ENCODE measurements around the gene RBM5. TPM values are rescaled to one million over a fixed set of nuclear protein-coding genes. Genes with fewer than 3 reads are reported as not detected.

RBM5 gene
- total RNA-seq, 2 experiments from 2014 or later = 118 to 131 TPM

DNA sequence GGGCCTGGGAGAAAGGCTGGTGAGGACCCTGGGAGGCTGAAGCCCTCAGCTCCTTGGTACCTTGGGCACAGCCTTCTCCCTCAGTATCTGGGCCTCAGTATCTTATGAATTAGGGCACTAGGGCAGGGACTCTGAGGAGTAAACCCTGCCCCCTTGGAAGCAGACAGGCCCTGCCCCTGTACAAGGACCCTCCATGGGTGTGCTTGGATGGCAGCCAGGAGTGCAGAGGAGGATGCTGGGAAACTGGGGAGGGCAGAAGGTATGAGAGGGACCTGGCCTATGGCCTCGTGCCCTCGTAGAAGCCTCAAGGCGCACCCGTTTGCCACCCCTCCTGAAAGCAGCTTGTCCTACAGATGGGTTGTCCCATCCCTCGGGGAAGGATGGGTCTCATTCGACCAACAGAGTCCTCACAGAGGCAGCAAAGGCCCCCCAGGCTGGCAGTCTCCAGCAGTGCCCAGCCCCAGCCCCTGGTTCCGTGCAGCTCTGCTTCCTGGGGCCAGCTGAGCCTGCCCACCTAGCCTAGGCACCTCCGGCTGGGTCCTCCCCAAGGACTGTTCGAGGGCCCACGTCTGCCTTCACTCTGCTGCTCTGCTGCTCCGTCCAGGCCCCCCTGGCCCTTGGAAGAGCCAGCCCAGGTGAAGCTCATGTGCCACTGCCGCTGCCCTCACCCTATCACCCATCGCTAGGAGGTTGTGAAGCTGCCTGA, 51.2 kb downstream of the RBM5 start:
- no peak for ATAC-seq
- CTCF ChIA-PET = interaction anchor here (0.6 to 1.0 kb wide), 3 partner anchors 19 to 165 kb away, joined by 3 to 4 read pairs (median 4); no protein-coding TSS in a partner anchor
- POLR2A ChIA-PET = no interaction called here
- Mint-ChIP-seq H3K27ac (no peak overlapping the region), H3K36me3 (ENCODE audit: low read depth) (no peaks in the 10 kb centered on the region), H3K9me3 (ENCODE audit: low read depth) (no peaks in the 10 kb centered on the region), H3K4me1 (peaks cover 11% of the 10 kb centered on the region), H3K4me3 (no peak overlapping the region), H3K27me3 (no peaks in the 10 kb centered on the region)
- intact Hi-C loops (cut with DNase I, micrococcal nuclease) = no loop called here
- no peak for DNase-seq

DNA sequence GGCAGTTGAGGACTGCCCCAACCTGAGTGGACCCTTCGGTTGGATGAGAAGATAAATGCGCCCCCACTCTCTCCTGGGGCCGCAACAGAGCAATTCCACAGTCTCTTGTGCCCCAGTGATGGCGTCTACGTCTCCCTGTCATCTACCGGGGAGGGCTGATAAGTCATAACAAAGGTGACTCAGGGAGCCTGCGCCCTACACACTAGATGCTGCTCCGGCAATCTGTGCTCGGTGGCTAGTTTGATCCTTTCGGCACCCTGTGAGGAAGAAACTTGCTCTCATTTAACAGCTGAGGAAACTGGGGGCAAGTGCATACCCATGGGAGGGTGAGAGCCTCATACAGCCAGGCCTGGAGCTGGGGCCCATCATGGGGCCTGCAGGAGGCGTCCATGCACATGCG, 52.3 kb downstream of the RBM5 start:
- H3K4me3 Mint-ChIP-seq = no peak overlapping the region
- intact Hi-C loops (cut with DNase I, micrococcal nuclease) = no loop called here

DNA sequence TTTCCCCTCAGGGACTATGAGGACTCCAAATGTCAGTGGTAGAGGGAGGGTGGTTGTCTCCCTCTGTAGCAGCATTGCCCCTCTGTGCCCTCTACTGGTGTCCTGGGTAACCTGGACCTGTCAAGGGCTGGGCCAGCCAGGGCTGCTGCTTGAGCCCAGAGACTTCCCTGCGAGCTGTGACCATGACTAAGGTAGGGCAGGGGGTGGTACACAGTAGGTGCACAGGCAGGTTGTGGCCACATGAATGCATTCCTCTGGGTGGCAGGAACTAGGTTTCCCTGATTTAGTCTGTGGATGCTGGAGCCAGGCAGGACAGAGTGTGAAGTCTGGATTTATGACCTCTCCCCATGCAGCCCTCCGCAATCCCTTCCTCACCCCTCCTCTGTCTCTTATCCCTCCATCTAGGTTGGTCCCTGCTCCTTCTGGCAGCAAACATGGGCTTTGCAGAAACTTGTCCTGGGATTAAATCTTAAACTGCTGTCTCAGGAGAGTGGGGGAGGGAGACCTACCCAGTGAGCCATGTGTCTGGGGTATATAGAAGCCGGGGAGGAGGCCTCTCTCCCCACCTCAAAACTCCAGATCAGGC, 57.7 kb downstream of the RBM5 start:
- ATAC-seq = no peak
- H3K4me3 Mint-ChIP-seq = no peak overlapping the region
- no peaks in the 10 kb centered on the region for H3K4me1 Mint-ChIP-seq
- ChIA-PET CTCF (no interaction called here), POLR2A (no interaction called here)
- H3K36me3 Mint-ChIP-seq (ENCODE audit: low read depth) = no peaks in the 10 kb centered on the region
- H3K9me3 Mint-ChIP-seq (ENCODE audit: low read depth) = no peaks in the 10 kb centered on the region
- H3K27ac Mint-ChIP-seq = no peak overlapping the region
- intact Hi-C loops (cut with DNase I, micrococcal nuclease) = no loop called here
- H3K27me3 Mint-ChIP-seq = no peaks in the 10 kb centered on the region
- DNase-seq = no peak

More for the DNA sequence above, 52.3 kb downstream of the RBM5 start:
- Mint-ChIP-seq H3K9me3 (ENCODE audit: low read depth) (no peaks in the 10 kb centered on the region), H3K36me3 (ENCODE audit: low read depth) (no peaks in the 10 kb centered on the region), H3K27me3 (no peaks in the 10 kb centered on the region), H3K4me1 (peaks cover 11% of the 10 kb centered on the region), H3K27ac (no peak overlapping the region)
- ATAC-seq (no peak), DNase-seq (no peak)
- CTCF ChIA-PET = interaction anchor here (1.0 kb wide), 1 partner anchor 21 kb away, joined by 4 read pairs; no protein-coding TSS in a partner anchor
- POLR2A ChIA-PET = no interaction called here

DNA sequence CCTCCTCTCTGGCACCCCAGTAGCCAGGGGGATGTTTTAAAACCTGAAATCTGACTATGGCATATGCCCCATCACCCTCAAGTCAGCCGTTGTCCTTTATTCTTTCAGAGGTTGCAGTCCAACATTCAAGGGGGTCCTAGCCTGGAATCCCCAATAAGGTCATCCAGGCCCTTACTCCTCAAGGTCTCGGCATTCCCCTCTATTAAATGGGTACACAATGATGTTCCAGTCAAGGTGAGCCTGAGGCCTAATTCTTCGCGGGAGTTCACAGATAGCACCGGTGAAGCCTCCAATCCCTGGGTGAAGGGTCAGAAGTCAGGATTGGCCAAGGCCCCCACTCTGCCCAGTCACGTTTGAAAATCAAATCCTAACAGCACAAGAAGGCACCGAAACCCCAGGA, 58.3 kb downstream of the RBM5 start:
- ChIA-PET CTCF (no interaction called here), POLR2A (no interaction called here)
- Mint-ChIP-seq H3K27ac (no peak overlapping the region), H3K4me3 (no peak overlapping the region), H3K4me1 (no peaks in the 10 kb centered on the region), H3K36me3 (ENCODE audit: low read depth) (no peaks in the 10 kb centered on the region), H3K9me3 (ENCODE audit: low read depth) (no peaks in the 10 kb centered on the region), H3K27me3 (no peaks in the 10 kb centered on the region)
- DNase-seq (no peak), ATAC-seq (no peak)
- intact Hi-C loops (cut with DNase I, micrococcal nuclease) = no loop called here

DNA sequence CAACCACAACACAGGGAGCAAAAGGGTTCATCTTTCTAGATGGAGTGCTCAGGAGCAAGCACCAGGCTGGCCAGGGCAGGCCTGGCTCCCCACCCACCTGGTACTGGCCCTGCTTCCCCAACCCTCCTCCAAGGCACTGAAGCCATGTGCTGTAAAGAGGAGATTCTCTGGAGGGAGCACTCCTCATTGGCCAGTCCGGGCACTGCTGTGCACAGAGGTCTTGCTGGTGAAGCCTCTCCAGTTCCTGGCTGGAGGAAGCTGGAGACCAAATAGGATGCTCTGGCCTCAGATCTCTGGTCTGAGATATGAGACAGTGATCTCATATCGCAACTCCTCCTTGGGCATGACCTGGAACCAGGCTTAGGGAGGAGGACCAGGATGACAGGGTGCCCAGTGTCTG, 58.7 kb downstream of the RBM5 start:
- intact Hi-C loops (cut with DNase I, micrococcal nuclease) = no loop called here
- Mint-ChIP-seq H3K4me1 (no peaks in the 10 kb centered on the region), H3K36me3 (ENCODE audit: low read depth) (no peaks in the 10 kb centered on the region), H3K27me3 (no peaks in the 10 kb centered on the region), H3K9me3 (ENCODE audit: low read depth) (no peaks in the 10 kb centered on the region), H3K27ac (no peak overlapping the region), H3K4me3 (no peak overlapping the region)
- ChIA-PET CTCF (no interaction called here), POLR2A (no interaction called here)
- ATAC-seq (no peak), DNase-seq (no peak)

DNA sequence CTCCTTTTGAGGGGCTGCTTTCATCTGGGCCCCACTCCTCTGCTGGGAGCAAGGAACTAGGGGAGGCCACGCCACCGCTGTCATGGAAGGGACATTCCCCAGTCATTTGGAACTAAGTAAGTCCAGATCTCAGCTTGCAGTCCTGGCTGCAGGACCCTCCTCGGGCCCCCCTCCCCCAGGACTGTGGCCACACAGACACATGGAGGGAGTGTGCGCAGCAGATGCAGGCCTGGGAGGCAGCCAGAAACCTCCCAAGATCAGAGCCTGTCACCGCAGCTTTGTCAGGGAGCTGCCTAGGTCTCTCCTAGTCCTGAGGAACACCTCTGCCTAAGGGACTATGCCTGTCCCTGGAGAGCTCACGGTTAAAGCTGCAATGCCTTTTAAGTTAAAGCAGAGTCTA, 59.1 kb downstream of the RBM5 start:
- ChIA-PET POLR2A (no interaction called here), CTCF (no interaction called here)
- H3K9me3 Mint-ChIP-seq (ENCODE audit: low read depth) = no peaks in the 10 kb centered on the region
- no peaks in the 10 kb centered on the region for H3K4me1 Mint-ChIP-seq
- intact Hi-C loops (cut with DNase I, micrococcal nuclease) = no loop called here
- no peak overlapping the region for H3K27ac Mint-ChIP-seq
- DNase-seq = no peak
- no peaks in the 10 kb centered on the region for H3K27me3 Mint-ChIP-seq
- ATAC-seq = no peak
- H3K36me3 Mint-ChIP-seq (ENCODE audit: low read depth) = no peaks in the 10 kb centered on the region
- no peak overlapping the region for H3K4me3 Mint-ChIP-seq

DNA sequence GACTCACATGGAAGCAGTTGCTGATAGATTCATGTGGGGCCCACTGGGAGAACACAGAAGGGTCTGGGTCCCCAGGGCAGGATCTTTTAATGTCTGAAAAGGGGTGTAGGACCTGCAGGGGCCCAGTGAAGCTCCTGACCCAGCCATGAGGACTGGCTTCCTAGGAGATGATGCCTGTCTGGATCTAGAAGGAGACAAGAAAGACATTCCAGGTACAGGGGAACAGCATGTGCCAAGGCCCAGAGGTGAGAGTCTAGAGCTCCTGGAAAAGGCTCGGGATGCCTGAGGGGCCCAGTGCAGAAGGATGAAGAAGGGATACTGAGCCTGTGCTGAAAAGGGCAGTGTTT, 61.7 kb downstream of the RBM5 start:
- no peak for ATAC-seq
- Mint-ChIP-seq H3K27ac (no peak overlapping the region), H3K27me3 (peaks cover 14% of the 10 kb centered on the region), H3K36me3 (ENCODE audit: low read depth) (no peaks in the 10 kb centered on the region), H3K9me3 (ENCODE audit: low read depth) (no peaks in the 10 kb centered on the region), H3K4me3 (no peak overlapping the region), H3K4me1 (peaks cover 2% of the 10 kb centered on the region)
- CTCF ChIA-PET = interaction anchor here (0.5 kb wide), 1 partner anchor 28 kb away, joined by 3 read pairs; no protein-coding TSS in a partner anchor
- intact Hi-C loops (cut with DNase I, micrococcal nuclease) = loop anchor here in 1 of 2 experiments (10.0 kb wide), 1 partner anchor 596 kb away; the partner anchor contains the start of gene BSN
- DNase-seq = no peak
- POLR2A ChIA-PET = interaction anchor here (0.5 kb wide), 1 partner anchor 193 kb away, joined by 3 read pairs; no protein-coding TSS in a partner anchor

DNA sequence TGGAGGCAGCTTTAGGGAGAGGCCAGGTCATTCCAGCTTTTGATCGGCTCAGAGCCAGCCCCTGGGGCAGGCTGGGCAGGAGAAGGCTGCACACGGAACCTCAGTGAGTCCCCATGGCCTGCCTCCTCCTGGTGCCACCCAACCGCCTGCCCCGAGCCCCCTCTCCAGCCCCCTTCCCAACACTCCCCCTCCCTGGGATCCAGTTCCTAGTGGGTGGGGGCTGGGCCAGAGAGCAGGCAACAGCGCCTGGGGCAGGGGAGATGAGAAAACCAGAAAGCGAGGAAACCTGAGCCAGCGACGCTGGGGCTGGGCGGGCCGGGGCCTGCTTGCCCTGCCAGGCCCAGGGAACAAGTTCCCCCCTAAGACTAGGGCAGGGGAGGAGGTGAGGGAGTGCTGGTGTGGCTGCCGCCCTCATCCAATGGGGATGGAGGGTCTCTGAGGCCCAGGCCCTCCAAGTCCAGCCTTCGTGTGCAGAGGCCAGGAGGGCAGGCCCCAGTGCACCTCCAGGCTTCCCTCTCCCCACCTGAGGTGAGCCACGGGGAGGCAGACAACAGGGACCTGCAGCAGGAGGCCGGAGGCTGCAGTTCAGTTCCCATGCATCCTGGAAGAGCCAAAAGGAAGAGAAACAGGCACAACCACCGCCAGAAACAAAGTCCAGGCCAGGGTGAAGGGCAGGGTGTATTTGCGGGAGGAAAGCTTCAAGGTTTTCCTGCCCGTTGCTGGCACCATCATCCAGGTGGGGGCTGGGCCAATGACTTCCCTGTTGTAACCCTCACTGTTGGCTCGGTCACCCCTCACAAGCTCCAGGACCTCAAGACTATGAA, 62.4 kb downstream of the RBM5 start:
- H3K36me3 Mint-ChIP-seq (ENCODE audit: low read depth) = no peaks in the 10 kb centered on the region
- no peak for ATAC-seq
- no peak overlapping the region for H3K27ac Mint-ChIP-seq
- H3K4me3 Mint-ChIP-seq = no peak overlapping the region
- no peak for DNase-seq
- ChIA-PET POLR2A (no interaction called here), CTCF (no interaction called here)
- intact Hi-C loops (cut with DNase I, micrococcal nuclease) = loop anchor here in 1 of 2 experiments (10.0 kb wide), 1 partner anchor 596 kb away; the partner anchor contains the start of gene BSN
- no peaks in the 10 kb centered on the region for H3K9me3 Mint-ChIP-seq (ENCODE audit: low read depth)
- H3K27me3 Mint-ChIP-seq = peaks cover 20% of the 10 kb centered on the region
- peaks cover 7% of the 10 kb centered on the region for H3K4me1 Mint-ChIP-seq

DNA sequence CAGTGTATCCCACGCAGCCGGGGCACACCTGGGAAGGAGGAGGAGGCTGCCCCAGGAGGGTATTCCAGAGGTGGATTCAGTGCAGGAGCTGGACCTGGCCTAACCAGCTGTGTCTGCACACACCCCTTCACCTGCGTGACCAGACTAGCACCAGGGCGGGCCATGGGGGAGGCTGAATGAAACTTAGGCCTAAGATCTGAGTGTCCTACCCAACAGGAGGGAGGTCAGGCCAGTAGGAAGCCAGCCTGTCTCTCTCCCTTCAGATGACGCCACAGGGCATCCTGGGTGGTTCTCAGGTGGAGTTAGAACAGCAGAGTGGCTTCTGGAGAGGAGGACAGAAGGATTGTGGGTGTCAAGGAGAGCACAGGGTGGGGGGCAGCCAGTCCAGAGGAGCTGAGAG, 63.0 kb downstream of the RBM5 start:
- Mint-ChIP-seq H3K27ac (no peak overlapping the region), H3K4me3 (no peak overlapping the region), H3K36me3 (ENCODE audit: low read depth) (no peaks in the 10 kb centered on the region), H3K4me1 (peaks cover 8% of the 10 kb centered on the region), H3K9me3 (ENCODE audit: low read depth) (no peaks in the 10 kb centered on the region), H3K27me3 (peaks cover 25% of the 10 kb centered on the region)
- DNase-seq (no peak), ATAC-seq (no peak)
- intact Hi-C loops (cut with DNase I, micrococcal nuclease) = loop anchor here in 1 of 2 experiments (10.0 kb wide), 1 partner anchor 597 kb away; the partner anchor contains the start of gene BSN
- ChIA-PET CTCF (interaction anchor here (0.6 kb wide), 1 partner anchor 184 kb away, joined by 3 read pairs; no protein-coding TSS in a partner anchor), POLR2A (no interaction called here)

DNA sequence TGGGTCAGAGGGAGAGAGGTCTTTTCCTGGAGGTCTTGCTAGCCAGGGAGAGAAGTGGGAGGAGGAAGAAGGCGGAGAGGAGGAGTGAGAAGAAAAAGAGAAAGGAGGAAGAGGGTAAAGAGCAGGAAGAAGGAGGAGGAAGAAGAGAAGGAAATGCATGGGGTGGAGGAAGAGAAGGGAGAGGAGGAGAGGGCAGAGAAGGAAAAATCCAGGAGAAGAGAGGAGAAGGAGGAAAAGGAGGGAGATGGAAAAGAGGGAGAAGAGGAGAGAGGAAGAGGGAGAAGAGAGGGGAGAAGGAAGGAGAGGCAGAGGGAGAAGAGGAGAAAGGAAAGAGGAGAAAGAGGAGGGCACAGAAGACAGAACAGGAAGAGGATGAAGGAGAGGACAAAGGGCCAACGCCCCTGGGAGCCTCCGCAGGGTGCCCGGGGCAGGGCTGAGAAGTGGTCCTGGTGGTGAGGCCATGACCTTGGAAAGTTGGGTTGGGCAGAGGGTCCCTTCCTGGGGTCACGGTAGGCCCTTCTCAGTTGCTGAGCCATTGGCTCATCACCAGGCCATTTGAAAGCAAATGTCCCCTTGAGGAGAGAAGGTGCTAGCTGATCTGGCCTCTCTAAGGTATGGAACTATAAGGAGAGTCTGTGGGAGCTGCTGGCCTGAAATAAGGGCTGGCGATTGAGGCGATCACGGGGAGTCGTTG, 65.2 kb downstream of the RBM5 start:
- DNase-seq = no peak
- ChIA-PET CTCF (interaction anchor here (0.5 kb wide), 1 partner anchor 34 kb away, joined by 3 read pairs; no protein-coding TSS in a partner anchor), POLR2A (interaction anchor here (1.0 kb wide), 1 partner anchor 11 kb away, joined by 3 read pairs; no protein-coding TSS in a partner anchor)
- Mint-ChIP-seq H3K9me3 (ENCODE audit: low read depth) (no peaks in the 10 kb centered on the region), H3K36me3 (ENCODE audit: low read depth) (no peaks in the 10 kb centered on the region), H3K27ac (no peak overlapping the region), H3K4me1 (peaks cover 8% of the 10 kb centered on the region), H3K27me3 (peaks cover 29% of the 10 kb centered on the region), H3K4me3 (peak overlapping the region; percentile 52)
- ATAC-seq = no peak
- intact Hi-C loops (cut with DNase I, micrococcal nuclease) = loop anchor here in 1 of 2 experiments (1.0 to 10.0 kb wide), 6 partner anchors 33 to 599 kb away; partner anchors contain the start of genes BSN, RBM5 and TRAIP

DNA sequence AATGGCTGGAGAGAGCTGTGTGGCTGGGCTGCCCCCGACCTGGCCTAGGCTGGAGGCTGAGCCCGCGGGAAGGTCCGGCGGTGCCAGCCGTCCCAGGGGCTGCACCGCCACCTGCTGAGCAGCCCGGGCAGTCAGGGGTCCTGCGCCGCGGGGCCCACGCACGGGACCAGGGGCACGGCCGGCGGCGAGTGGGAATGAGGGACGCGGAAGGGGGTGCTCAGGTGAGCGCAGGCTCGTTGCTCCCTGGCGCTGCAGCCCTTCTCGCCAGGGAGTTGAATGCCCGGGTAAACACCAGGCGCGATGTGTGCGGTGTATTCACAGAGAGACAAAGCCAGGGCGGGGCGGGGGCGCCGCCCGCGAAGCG, 65.7 kb downstream of the RBM5 start:
- H3K4me1 Mint-ChIP-seq = peaks cover 8% of the 10 kb centered on the region
- DNase-seq (no peak), ATAC-seq (peak; percentile 17)
- ChIA-PET POLR2A (no interaction called here), CTCF (no interaction called here)
- peaks cover 29% of the 10 kb centered on the region for H3K27me3 Mint-ChIP-seq
- H3K36me3 Mint-ChIP-seq (ENCODE audit: low read depth) = no peaks in the 10 kb centered on the region
- intact Hi-C loops (cut with DNase I, micrococcal nuclease) = loop anchor here in 1 of 2 experiments (1.0 to 10.0 kb wide), 6 partner anchors 33 to 600 kb away; partner anchors contain the start of genes BSN, RBM5 and TRAIP
- H3K9me3 Mint-ChIP-seq (ENCODE audit: low read depth) = no peaks in the 10 kb centered on the region
- H3K4me3 Mint-ChIP-seq = peak overlapping the region; percentile 52
- H3K27ac Mint-ChIP-seq = no peak overlapping the region

Measured in activated CD4-positive, alpha-beta T cell treated with anti-CD3 and anti-CD28 coated beads for 36 hours (primary cell).